ENCODE data around the gene SSR1. TPM values are rescaled to one million over a fixed set of nuclear protein-coding genes. Genes with fewer than 3 reads are reported as not detected.

SSR1 gene
- total RNA-seq, 2 experiments from 2014 or later, result 49.6 to 55.1 TPM

- ChIA-PET CTCF (interaction anchor here (0.6 kb wide), 1 partner anchor 324 kb away, joined by 3 read pairs; no protein-coding TSS in a partner anchor), POLR2A (no interaction called here)
- intact Hi-C loops (cut with DNase I, micrococcal nuclease), result no loop called here
- peaks cover 7% of the 10 kb centered on the region for H3K4me1 ChIP-seq (ENCODE audit: insufficient read depth, low read length)
- Mint-ChIP-seq H3K36me3 (ENCODE audit: low read depth) (peaks cover 72% of the 10 kb centered on the region), H3K27me3 (no peaks in the 10 kb centered on the region), H3K4me3 (no peak overlapping the region), H3K9me3 (no peaks in the 10 kb centered on the region), H3K4me1 (ENCODE audit: low read depth) (peaks cover 10% of the 10 kb centered on the region), H3K27ac (no peak overlapping the region)
- TF ChIP-seq CTCF (IDR thresholded peaks at IDR 0.05), result no peak
- H3K27me3 ChIP-seq (ENCODE audit: control insufficient read depth in 1 of 2, insufficient read depth in 2 of 2, low read length in 2 of 2), result no peaks in the 10 kb centered on the region
- no peak for DNase-seq
- H3K4me3 ChIP-seq (ENCODE audit: low read length), result no peak overlapping the region
- ATAC-seq (ENCODE audit: poor library complexity), result no peak
- peaks cover 75% of the 10 kb centered on the region for H3K36me3 ChIP-seq (ENCODE audit: insufficient read depth, low read length)
- H3K27ac ChIP-seq (ENCODE audit: low read depth in 1 of 2, low read length in 2 of 2), result no peak overlapping the region
- peaks cover 0 to 5% of the 10 kb centered on the region in 2 experiments for H3K9me3 ChIP-seq (ENCODE audit: control insufficient read depth in 1 of 2, insufficient read depth in 1 of 2, low read length in 2 of 2)
Observed at GRCh38 chr6:7229376-7230326, 83.3 kb downstream of the SSR1 start.

- no peaks in the 10 kb centered on the region for H3K27me3 Mint-ChIP-seq
- intact Hi-C loops (cut with DNase I, micrococcal nuclease), result no loop called here
- peaks cover 15% of the 10 kb centered on the region for H3K4me1 Mint-ChIP-seq (ENCODE audit: low read depth)
- peaks cover 7% of the 10 kb centered on the region for H3K4me1 ChIP-seq (ENCODE audit: insufficient read depth, low read length)
- ATAC-seq (ENCODE audit: poor library complexity) (no peak), DNase-seq (no peak)
- H3K36me3 ChIP-seq (ENCODE audit: insufficient read depth, low read length), result peaks cover 75% of the 10 kb centered on the region
- no peak overlapping the region for H3K4me3 Mint-ChIP-seq
- POLR2A ChIA-PET, result no interaction called here
- no peaks in the 10 kb centered on the region for H3K27me3 ChIP-seq (ENCODE audit: control insufficient read depth in 1 of 2, insufficient read depth in 2 of 2, low read length in 2 of 2)
- CTCF ChIA-PET, result interaction anchor here (0.6 kb wide), 1 partner anchor 323 kb away, joined by 3 read pairs; no protein-coding TSS in a partner anchor
- no peak overlapping the region for H3K27ac Mint-ChIP-seq
- TF ChIP-seq CTCF (IDR thresholded peaks at IDR 0.05), result no peak
- peaks cover 0 to 5% of the 10 kb centered on the region in 2 experiments for H3K9me3 ChIP-seq (ENCODE audit: control insufficient read depth in 1 of 2, insufficient read depth in 1 of 2, low read length in 2 of 2)
- peaks cover 72% of the 10 kb centered on the region for H3K36me3 Mint-ChIP-seq (ENCODE audit: low read depth)
- H3K27ac ChIP-seq (ENCODE audit: low read depth in 1 of 2, low read length in 2 of 2), result no peak overlapping the region
- no peaks in the 10 kb centered on the region for H3K9me3 Mint-ChIP-seq
- no peak overlapping the region for H3K4me3 ChIP-seq (ENCODE audit: low read length)
Observed at GRCh38 chr6:7228662-7229375, 84.2 kb downstream of the SSR1 start.

- H3K9me3 Mint-ChIP-seq, result no peaks in the 10 kb centered on the region
- peak overlapping the region; percentile 74 for H3K27ac Mint-ChIP-seq
- peaks cover 7% of the 10 kb centered on the region for H3K4me1 Mint-ChIP-seq (ENCODE audit: low read depth)
- H3K36me3 Mint-ChIP-seq (ENCODE audit: low read depth), result peaks cover 83% of the 10 kb centered on the region
- no peak for DNase-seq
- Histone ChIP-seq H3K9me3 (ENCODE audit: control insufficient read depth in 1 of 2, insufficient read depth in 1 of 2, low read length in 2 of 2) (no peaks in the 10 kb centered on the region), H3K4me1 (ENCODE audit: insufficient read depth, low read length) (no peaks in the 10 kb centered on the region), H3K27me3 (ENCODE audit: control insufficient read depth in 1 of 2, insufficient read depth in 2 of 2, low read length in 2 of 2) (no peaks in the 10 kb centered on the region), H3K4me3 (ENCODE audit: low read length) (no peak overlapping the region), H3K27ac (ENCODE audit: low read depth in 1 of 2, low read length in 2 of 2) (no peak overlapping the region), H3K36me3 (ENCODE audit: insufficient read depth, low read length) (peaks cover 77% of the 10 kb centered on the region)
- intact Hi-C loops (cut with DNase I, micrococcal nuclease), result no loop called here
- ChIA-PET CTCF (no interaction called here), POLR2A (interaction anchor here (0.6 kb wide), 1 partner anchor 171 kb away, joined by 5 read pairs; no protein-coding TSS in a partner anchor)
- no peak for TF ChIP-seq CTCF (IDR thresholded peaks at IDR 0.05)
- no peaks in the 10 kb centered on the region for H3K27me3 Mint-ChIP-seq
- no peak overlapping the region for H3K4me3 Mint-ChIP-seq
- ATAC-seq (ENCODE audit: poor library complexity), result no peak
Observed at GRCh38 chr6:7224731-7225130, 88.3 kb downstream of the SSR1 start.

Data from CD4-positive, alpha-beta T cell (primary cell).